ENCODE data around the gene TMEM245. TPM values are rescaled to one million over a fixed set of nuclear protein-coding genes. Genes with fewer than 3 reads are reported as not detected.

TMEM245 gene
- total and polyA plus RNA-seq, 2 donors (not counting 1 experiment from before 2014, with no cell fraction given) = 48.2 to 48.8 TPM

DNA sequence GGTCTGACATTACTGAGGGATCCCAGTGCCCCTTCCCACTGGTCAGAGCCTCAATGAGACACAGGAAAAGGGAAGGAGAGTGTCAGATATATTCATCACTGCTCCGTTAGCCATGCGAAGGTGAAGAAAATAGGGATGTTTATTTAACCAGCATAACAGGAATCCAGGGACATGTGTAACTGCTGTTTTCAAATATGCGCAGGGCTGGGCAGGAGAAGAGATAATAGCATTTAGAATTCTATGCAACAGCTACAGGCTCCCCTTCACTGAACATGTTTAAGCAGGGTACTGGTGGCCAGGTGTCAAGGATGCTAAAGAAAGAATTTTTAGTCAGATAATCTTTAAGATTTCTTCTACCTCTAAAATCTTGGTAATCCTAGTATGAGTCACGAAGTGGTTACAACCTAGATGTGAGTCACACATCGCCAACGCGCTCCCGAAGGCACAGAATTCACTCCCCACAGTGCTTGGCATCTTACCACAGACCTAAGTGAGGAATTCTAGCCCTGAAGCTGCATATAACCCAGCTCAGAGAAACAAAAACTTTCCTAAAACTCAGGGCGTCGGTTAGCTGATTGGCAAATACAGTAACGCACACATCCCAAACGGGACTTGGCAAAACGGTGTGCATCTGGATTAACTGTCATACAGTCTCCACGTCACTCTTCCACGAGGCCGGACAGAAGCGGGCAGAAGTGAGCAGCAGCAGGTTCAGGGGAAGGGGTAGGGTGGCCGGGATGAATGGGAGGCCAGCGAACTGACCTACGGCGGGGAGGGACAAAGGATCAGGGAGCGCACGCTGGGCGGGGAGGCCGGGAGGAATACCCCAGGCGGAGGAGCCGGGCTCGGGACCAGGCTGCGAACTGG lies 107.5 kb downstream of the TMEM245 start:
- DNase-seq (ENCODE audit: low read depth in 2 of 2) = peak; percentile 90 to 96
- TF ChIP-seq, protein P1, sequence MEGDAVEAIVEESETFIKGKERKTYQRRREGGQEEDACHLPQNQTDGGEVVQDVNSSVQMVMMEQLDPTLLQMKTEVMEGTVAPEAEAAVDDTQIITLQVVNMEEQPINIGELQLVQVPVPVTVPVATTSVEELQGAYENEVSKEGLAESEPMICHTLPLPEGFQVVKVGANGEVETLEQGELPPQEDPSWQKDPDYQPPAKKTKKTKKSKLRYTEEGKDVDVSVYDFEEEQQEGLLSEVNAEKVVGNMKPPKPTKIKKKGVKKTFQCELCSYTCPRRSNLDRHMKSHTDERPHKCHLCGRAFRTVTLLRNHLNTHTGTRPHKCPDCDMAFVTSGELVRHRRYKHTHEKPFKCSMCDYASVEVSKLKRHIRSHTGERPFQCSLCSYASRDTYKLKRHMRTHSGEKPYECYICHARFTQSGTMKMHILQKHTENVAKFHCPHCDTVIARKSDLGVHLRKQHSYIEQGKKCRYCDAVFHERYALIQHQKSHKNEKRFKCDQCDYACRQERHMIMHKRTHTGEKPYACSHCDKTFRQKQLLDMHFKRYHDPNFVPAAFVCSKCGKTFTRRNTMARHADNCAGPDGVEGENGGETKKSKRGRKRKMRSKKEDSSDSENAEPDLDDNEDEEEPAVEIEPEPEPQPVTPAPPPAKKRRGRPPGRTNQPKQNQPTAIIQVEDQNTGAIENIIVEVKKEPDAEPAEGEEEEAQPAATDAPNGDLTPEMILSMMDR (conservative IDR thresholded peaks at IDR 0.05 in 1 of 2, IDR thresholded peaks at IDR 0.05 in 1 of 2; ENCODE audit: low read depth in 1 of 2, low read length in 2 of 2) = no peak
- no peak for TF ChIP-seq EZH2 (IDR thresholded peaks at IDR 0.05; ENCODE audit: low read length, missing control alignments)
- Histone ChIP-seq H4K20me1 (ENCODE audit: control insufficient read depth, extremely low read depth, insufficient read depth, low read length) (no peaks in the 10 kb centered on the region), H3K9ac (ENCODE audit: insufficient read depth, low read length) (peak overlapping the region; percentile 94), H2AFZ (ENCODE audit: low read length) (peak overlapping the region; percentile 73), H3K9me3 (ENCODE audit: control insufficient read depth, insufficient read depth, low read depth, low read length) (no peaks in the 10 kb centered on the region), H3K79me2 (ENCODE audit: control insufficient read depth, insufficient read depth, low read length) (peaks cover 45% of the 10 kb centered on the region), H3K4me2 (ENCODE audit: extremely low read depth, insufficient read depth, low read length) (peak overlapping the region; percentile 94), H3K36me3 (ENCODE audit: control insufficient read depth, insufficient read depth, low read length) (peaks cover 2% of the 10 kb centered on the region), H3K27ac (ENCODE audit: insufficient read depth, low read length) (peak overlapping the region; percentile 96), H3K4me3 (replicated peaks in 1 of 4; ENCODE audit: control extremely low read depth in 1 of 4, insufficient read depth in 1 of 4, low read depth in 3 of 4, low read length in 4 of 4) (peak overlapping the region; percentile 72 to 94 (median 92)), H3K27me3 (ENCODE audit: control insufficient read depth, insufficient read depth, low read length) (no peaks in the 10 kb centered on the region), H3K4me1 (ENCODE audit: control insufficient read depth, extremely low read depth, insufficient read depth, low read length) (peaks cover 20% of the 10 kb centered on the region)

DNA sequence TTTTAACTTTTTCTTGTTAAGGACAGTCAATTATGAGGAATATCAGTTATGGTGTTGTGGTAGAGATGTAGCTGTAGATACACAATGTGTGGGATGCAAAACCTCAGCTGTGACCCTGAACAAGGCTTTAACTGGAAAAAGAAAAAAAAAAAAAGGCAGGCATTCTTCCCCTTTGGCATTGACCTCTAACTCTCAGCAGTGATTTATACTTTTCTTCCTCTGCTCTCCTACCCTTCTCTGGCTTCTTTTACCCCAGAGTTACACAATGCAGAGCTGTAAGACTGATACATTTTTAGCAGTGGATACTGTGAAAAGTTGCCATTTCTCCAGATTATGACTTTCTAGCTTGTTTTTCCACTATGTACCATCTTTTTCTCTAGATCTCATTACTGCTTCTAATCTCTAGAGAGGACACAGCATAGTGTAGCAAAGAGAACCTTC lies 108.5 kb downstream of the TMEM245 start:
- no peaks in the 10 kb centered on the region for H4K20me1 ChIP-seq (ENCODE audit: control insufficient read depth, extremely low read depth, insufficient read depth, low read length)
- peaks cover 2% of the 10 kb centered on the region for H3K36me3 ChIP-seq (ENCODE audit: control insufficient read depth, insufficient read depth, low read length)
- peak; percentile 13 to 58 for DNase-seq (ENCODE audit: low read depth in 2 of 2)
- peaks cover 20% of the 10 kb centered on the region for H3K4me1 ChIP-seq (ENCODE audit: control insufficient read depth, extremely low read depth, insufficient read depth, low read length)
- H3K79me2 ChIP-seq (ENCODE audit: control insufficient read depth, insufficient read depth, low read length) = peaks cover 54% of the 10 kb centered on the region
- no peaks in the 10 kb centered on the region for H3K9me3 ChIP-seq (ENCODE audit: control insufficient read depth, insufficient read depth, low read depth, low read length)
- peak overlapping the region; percentile 94 for H3K4me2 ChIP-seq (ENCODE audit: extremely low read depth, insufficient read depth, low read length)
- H3K4me3 ChIP-seq (replicated peaks in 1 of 4; ENCODE audit: control extremely low read depth in 1 of 4, insufficient read depth in 1 of 4, low read depth in 3 of 4, low read length in 4 of 4) = peak overlapping the region; percentile 72 to 94 (median 92)
- no peaks in the 10 kb centered on the region for H3K27me3 ChIP-seq (ENCODE audit: control insufficient read depth, insufficient read depth, low read length)
- no peak overlapping the region for H3K9ac ChIP-seq (ENCODE audit: insufficient read depth, low read length)
- no peak overlapping the region for H2AFZ ChIP-seq (ENCODE audit: low read length)
- peak overlapping the region; percentile 96 for H3K27ac ChIP-seq (ENCODE audit: insufficient read depth, low read length)
- TF ChIP-seq, protein P1 (conservative IDR thresholded peaks at IDR 0.05 in 1 of 2, IDR thresholded peaks at IDR 0.05 in 1 of 2; ENCODE audit: low read depth in 1 of 2, low read length in 2 of 2) = no peak

DNA sequence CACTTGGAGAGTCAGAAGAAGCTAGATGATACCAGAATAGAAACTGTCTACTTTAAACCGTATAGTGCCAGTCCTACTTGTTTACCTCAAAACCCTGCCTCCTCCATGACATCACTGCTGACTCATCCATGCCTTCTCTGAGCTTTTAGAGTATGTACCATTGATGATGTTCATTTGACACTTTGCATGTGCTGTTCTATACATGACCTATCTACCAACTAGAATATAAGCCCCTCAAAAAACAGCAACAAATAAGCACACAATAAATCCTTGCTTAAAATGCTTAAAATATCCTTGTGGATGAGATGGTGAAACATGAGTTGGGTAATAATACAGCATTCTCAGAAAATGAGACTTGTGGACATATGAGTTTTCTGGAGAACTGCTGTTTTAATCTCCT lies 109.0 kb downstream of the TMEM245 start:
- Histone ChIP-seq H4K20me1 (ENCODE audit: control insufficient read depth, extremely low read depth, insufficient read depth, low read length) (no peaks in the 10 kb centered on the region), H3K27me3 (ENCODE audit: control insufficient read depth, insufficient read depth, low read length) (no peaks in the 10 kb centered on the region), H3K4me3 (replicated peaks in 1 of 4; ENCODE audit: control extremely low read depth in 1 of 4, insufficient read depth in 1 of 4, low read depth in 3 of 4, low read length in 4 of 4) (peak overlapping the region in 2 of 4 experiments; percentile 92 to 94), H3K79me2 (ENCODE audit: control insufficient read depth, insufficient read depth, low read length) (peaks cover 56% of the 10 kb centered on the region), H3K9ac (ENCODE audit: insufficient read depth, low read length) (no peak overlapping the region), H2AFZ (ENCODE audit: low read length) (no peak overlapping the region), H3K9me3 (ENCODE audit: control insufficient read depth, insufficient read depth, low read depth, low read length) (no peaks in the 10 kb centered on the region), H3K27ac (ENCODE audit: insufficient read depth, low read length) (peak overlapping the region; percentile 96), H3K4me2 (ENCODE audit: extremely low read depth, insufficient read depth, low read length) (peak overlapping the region; percentile 94), H3K36me3 (ENCODE audit: control insufficient read depth, insufficient read depth, low read length) (peaks cover 2% of the 10 kb centered on the region), H3K4me1 (ENCODE audit: control insufficient read depth, extremely low read depth, insufficient read depth, low read length) (peaks cover 20% of the 10 kb centered on the region)
- no peak for TF ChIP-seq EZH2 (IDR thresholded peaks at IDR 0.05; ENCODE audit: low read length, missing control alignments)
- TF ChIP-seq, protein P1 (conservative IDR thresholded peaks at IDR 0.05 in 1 of 2, IDR thresholded peaks at IDR 0.05 in 1 of 2; ENCODE audit: low read depth in 1 of 2, low read length in 2 of 2) = no peak
- DNase-seq (ENCODE audit: low read depth in 2 of 2) = peak; percentile 81 to 94
